Neural cell (in vitro differentiated cells): ENCODE measurements around the gene ASTN1. TPM values are rescaled to one million over a fixed set of nuclear protein-coding genes. Genes with fewer than 3 reads are reported as not detected.

Experiments
- H2AFZ ChIP-seq: fragments of 200-600, 300-800 bp; sonication (generic), shearing (Covaris generic); 2 replicates; pipeline ENCODE4 v1.6.0; 2014; ENCODE audit warnings: low read depth, mild to moderate bottlenecking, antibody characterized with exemption, low read length, moderate library complexity
- H3F3A ChIP-seq: fragments of 200-600 bp; shearing (Covaris generic); 2 replicates; pipeline ENCODE4 v1.6.1; 2016; ENCODE audit warnings: mild to moderate bottlenecking, moderate library complexity, mixed read lengths, antibody characterized with exemption, low read length; ENCODE audit not compliant: insufficient read depth, poor library complexity, severe bottlenecking
- H3K27ac ChIP-seq: fragments of 200-600, 300-800 bp; sonication (generic), shearing (Covaris generic); 2 replicates; pipeline ENCODE4 v1.5.1; 2014; ENCODE audit warnings: mild to moderate bottlenecking, low read length, moderate library complexity
- H3K27me3 ChIP-seq: fragments of 300-800, 200-600 bp; sonication (generic), shearing (Covaris generic); 2 replicates; pipeline ENCODE4 v1.6.0; 2014; ENCODE audit warnings: mild to moderate bottlenecking, low read depth, low read length, moderate library complexity; ENCODE audit not compliant: insufficient read depth
- H3K36me3 ChIP-seq: fragments of 300-800, 200-600 bp; sonication (generic), shearing (Covaris generic); 2 replicates; pipeline ENCODE4 v1.5.1; 2014; ENCODE audit warnings: mild to moderate bottlenecking, antibody characterized with exemption, low read length, moderate library complexity; ENCODE audit not compliant: insufficient read depth
- H3K4me2 ChIP-seq: fragments of 300-800, 200-600 bp; sonication (generic), shearing (Covaris generic); 2 replicates; pipeline ENCODE4 v1.6.0; 2014; ENCODE audit warnings: mild to moderate bottlenecking, low read length
- H3K4me3 ChIP-seq: fragments of 300-800, 200-600 bp; sonication (generic), shearing (Covaris generic); 2 replicates; pipeline ENCODE4 v1.5.1; 2014; ENCODE audit warnings: mild to moderate bottlenecking, low read length, moderate library complexity
- H3K79me2 ChIP-seq: fragments of 200-600 bp; shearing (Covaris generic); replicated peaks from 2 replicates; pipeline ENCODE4 v1.6.0; 2014; ENCODE audit warnings: mild to moderate bottlenecking, low read length, moderate library complexity; ENCODE audit not compliant: insufficient read depth
- H3K9ac ChIP-seq: fragments of 300-800, 200-600 bp; sonication (generic), shearing (Covaris generic); 2 replicates; pipeline ENCODE4 v1.6.1; 2016; ENCODE audit warnings: mild to moderate bottlenecking, low read length, mixed read lengths
- H3K9me2 ChIP-seq: fragments of 200-600 bp; shearing (Covaris generic); 2 replicates; pipeline ENCODE4 v1.6.1; 2016; ENCODE audit warnings: mild to moderate bottlenecking, low read length, mixed read lengths; ENCODE audit not compliant: insufficient read depth
- H3K9me3 ChIP-seq: fragments of 200-600, 300-800 bp; sonication (generic), shearing (Covaris generic); 2 replicates; pipeline ENCODE4 v1.6.1; 2016; ENCODE audit warnings: mild to moderate bottlenecking, mixed run types, low read length, moderate library complexity, mixed read lengths
- H4K20me1 ChIP-seq: fragments of 200-600 bp; shearing (Covaris generic); 2 replicates; pipeline ENCODE4 v1.6.1; 2016; ENCODE audit warnings: mild to moderate bottlenecking, mixed run types; ENCODE audit not compliant: insufficient read depth
- CTCF ChIP-seq: fragments of 450-650 bp; IDR thresholded peaks from 2 replicates; pipeline ENCODE4 v1.5.1; 2014; ENCODE audit warnings: antibody characterized with exemption, mild to moderate bottlenecking, moderate library complexity; ENCODE audit not compliant: poor library complexity, severe bottlenecking
- EP300 ChIP-seq: fragments of 450-650 bp; conservative IDR thresholded peaks from 2 replicates; pipeline ENCODE4 v1.6.1; 2014; ENCODE audit warnings: antibody characterized with exemption, mild to moderate bottlenecking, moderate library complexity; ENCODE audit not compliant: poor library complexity, severe bottlenecking
- EZH2 ChIP-seq: fragments of 200-600, 300-800 bp; shearing (Covaris generic), sonication (generic); IDR thresholded peaks from 2 replicates; pipeline ENCODE4 v1.6.1; 2014; ENCODE audit warnings: antibody characterized with exemption, low read length, borderline replicate concordance, mild to moderate bottlenecking; ENCODE audit not compliant: insufficient read depth, poor library complexity, severe bottlenecking
- MXI1 ChIP-seq: fragments of 450-650 bp; conservative IDR thresholded peaks from 2 replicates; pipeline ENCODE4 v1.6.1; 2014; ENCODE audit warnings: antibody characterized with exemption, mild to moderate bottlenecking; ENCODE audit not compliant: poor library complexity, severe bottlenecking
- POLR2AphosphoS5 ChIP-seq: IDR thresholded peaks from 2 replicates; pipeline ENCODE4 v1.6.1; 2012
- RAD21 ChIP-seq: fragments of 450-650 bp; conservative IDR thresholded peaks from 2 replicates; pipeline ENCODE4 v1.6.1; 2014; ENCODE audit warnings: antibody characterized with exemption, mild to moderate bottlenecking, moderate library complexity
- REST ChIP-seq: IDR thresholded peaks from 2 replicates; pipeline ENCODE4 v1.6.1; 2012; ENCODE audit warnings: borderline replicate concordance
- SMC3 ChIP-seq: fragments of 450-650 bp; conservative IDR thresholded peaks from 2 replicates; pipeline ENCODE4 v1.6.1; 2014; ENCODE audit warnings: antibody characterized with exemption, mild to moderate bottlenecking, moderate library complexity; ENCODE audit not compliant: poor library complexity
- TAF1 ChIP-seq: IDR thresholded peaks from 2 replicates; pipeline ENCODE4 v1.6.1; 2012; ENCODE audit warnings: low read depth
- polyA plus RNA-seq: library from polyadenylated mRNA; depleted of rRNA; stranded (reverse); fragments of >200 nt; gene quantifications from 2 replicates; pipeline ENCODE4 v1.2.3, GENCODE V29; 2014

Gene ASTN1
- polyA plus RNA-seq, 1 donor from 2014 or later: 33.4 TPM

- Histone ChIP-seq H4K20me1 (no peaks in the 10 kb centered on the region), H3K79me2 (no peaks in the 10 kb centered on the region), H3K36me3 (peaks cover 9% of the 10 kb centered on the region), H3K27ac (no peak overlapping the region), H3K27me3 (no peaks in the 10 kb centered on the region), H3K9ac (no peak overlapping the region), H3K9me2 (no peaks in the 10 kb centered on the region), H2AFZ (no peak overlapping the region), H3K9me3 (no peaks in the 10 kb centered on the region), H3F3A (no peaks in the 10 kb centered on the region), H3K4me3 (no peak overlapping the region), H3K4me2 (no peak overlapping the region)
- no peak for TF ChIP-seq RAD21
These were observed 155.9 kb downstream of the ASTN1 start for GRCh38 chr1:177008653-177009052.

GRCh38 chr1:177007437-177008161 lies 156.9 kb downstream of the ASTN1 start:
- no peak overlapping the region for H3K4me3 ChIP-seq
- no peaks in the 10 kb centered on the region for H3K9me2 ChIP-seq
- no peaks in the 10 kb centered on the region for H4K20me1 ChIP-seq
- H3K9me3 ChIP-seq: no peaks in the 10 kb centered on the region
- H3K4me2 ChIP-seq: no peak overlapping the region
- H3K36me3 ChIP-seq: peaks cover 9% of the 10 kb centered on the region
- TF ChIP-seq TAF1 (no peak), EZH2 (no peak), REST (no peak), SMC3 (no peak), RAD21 (no peak), CTCF (no peak), EP300 (no peak), POLR2AphosphoS5 (no peak), MXI1 (no peak)
- H3K27me3 ChIP-seq: no peaks in the 10 kb centered on the region
- H3K9ac ChIP-seq: no peak overlapping the region
- H3K27ac ChIP-seq: no peak overlapping the region
- H3K79me2 ChIP-seq: no peaks in the 10 kb centered on the region
- H2AFZ ChIP-seq: no peak overlapping the region
- no peaks in the 10 kb centered on the region for H3F3A ChIP-seq
